Inflammatory macrophage treated with lipopolysaccharide for 1 hour (primary cell): ENCODE results near the gene CABP4.

Experiments used
- DNase-seq, 2 donors: peaks; one replicate each; pipeline ENCODE4 v3.0.0-alpha.2; 2020 to 2022

The CABP4 gene

GRCh38 chr11:67455054-67455453, at the start of gene CABP4:
Gene CABP4 (plus strand): TSS chr11:67455354. CDS start chr11:67455424, 70 bp downstream.
- no peak for DNase-seq

DNA sequence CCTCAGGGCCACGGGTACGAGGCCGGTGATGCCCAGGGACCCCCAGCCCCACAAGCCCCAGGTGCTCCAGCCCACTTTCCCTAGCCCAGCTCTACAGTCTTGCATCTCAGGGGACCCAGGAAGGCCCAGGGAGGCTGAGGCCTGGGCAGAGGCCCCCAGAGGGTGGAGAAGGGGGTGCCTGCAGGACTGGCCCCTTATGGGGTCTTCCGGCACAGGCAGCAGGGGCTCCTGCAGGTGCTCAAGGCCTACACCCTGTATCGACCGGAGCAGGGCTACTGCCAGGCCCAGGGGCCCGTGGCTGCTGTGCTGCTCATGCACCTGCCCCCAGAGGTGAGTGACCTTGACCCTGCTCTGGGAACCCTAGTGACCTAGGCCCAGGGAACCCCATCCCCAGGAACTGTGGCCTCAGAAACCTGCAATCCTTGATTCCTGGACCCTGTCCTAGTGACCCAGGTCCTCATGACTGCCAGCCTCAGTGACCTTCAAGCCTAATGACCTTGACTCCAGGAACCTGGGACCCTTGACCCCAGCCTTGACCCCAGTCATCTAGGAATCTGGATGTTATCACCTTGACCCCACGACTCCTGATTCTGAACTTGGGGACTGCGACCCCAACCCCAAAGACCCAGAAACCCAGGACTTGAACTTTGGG, 49.3 kb upstream of the CABP4 start:
- DNase-seq: no peak

DNA sequence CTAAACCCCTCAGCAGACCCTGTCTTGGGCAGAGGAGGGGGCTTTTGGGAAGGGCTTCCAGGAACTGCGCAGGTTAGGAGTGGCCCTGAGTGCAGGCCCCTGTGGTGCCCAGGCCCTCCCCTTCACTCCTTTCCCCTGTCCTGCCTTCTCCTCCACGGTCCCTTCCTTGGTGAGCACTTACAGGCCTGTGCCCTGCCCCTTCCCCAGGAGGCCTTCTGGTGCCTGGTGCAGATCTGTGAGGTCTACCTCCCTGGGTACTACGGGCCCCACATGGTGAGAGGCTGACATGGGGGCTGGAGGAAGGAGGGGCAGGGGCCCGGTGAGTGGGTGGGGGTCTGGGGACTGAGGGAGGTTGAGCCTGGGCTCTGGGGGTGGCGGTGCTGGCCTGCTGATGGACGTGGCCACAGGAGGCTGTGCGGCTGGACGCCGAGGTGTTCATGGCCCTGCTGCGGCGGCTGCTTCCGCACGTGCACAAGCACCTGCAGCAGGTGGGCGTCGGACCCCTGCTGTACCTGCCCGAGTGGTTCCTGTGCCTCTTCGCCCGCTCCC, 48.7 kb upstream of the CABP4 start:
- DNase-seq: no peak

DNA sequence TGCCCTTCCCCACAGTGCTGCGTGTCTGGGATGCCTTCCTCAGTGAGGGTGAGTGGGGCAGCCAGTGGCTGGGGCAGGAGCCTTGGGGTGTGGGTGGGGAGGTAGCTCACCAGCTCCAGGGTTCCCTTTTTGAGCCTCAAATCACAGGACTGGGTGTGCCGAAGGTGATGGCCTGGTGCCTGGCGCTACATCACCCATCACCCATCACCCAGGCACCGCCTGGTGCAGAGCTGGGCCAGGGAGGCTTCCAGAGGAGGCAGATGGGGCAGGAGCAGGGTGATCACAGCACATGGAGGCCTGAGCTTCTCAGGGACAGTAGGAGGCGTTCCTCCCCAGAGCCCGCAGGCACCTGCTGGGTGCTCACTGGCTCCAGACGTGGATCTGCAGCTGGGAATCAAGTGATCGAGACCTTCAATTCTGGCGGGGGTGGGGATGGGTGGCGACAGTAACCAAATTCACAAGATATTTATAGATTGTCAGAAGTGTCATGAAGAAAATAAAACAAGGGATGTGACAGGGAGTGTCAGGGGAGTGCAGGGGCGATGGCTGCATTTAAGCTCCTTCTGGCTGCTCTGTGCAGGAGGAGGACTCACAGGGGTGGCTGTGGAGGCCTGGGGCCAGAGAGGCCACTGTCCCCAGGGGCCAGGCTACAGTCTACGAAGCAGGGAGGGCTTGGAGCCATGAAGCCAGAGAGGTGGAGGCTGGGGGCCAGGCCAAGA, 48.0 kb upstream of the CABP4 start:
- DNase-seq: no peak

GRCh38 chr11:67407688-67408163, 47.4 kb upstream of the CABP4 start:
- no peak for DNase-seq

- no peak for DNase-seq
These were observed 46.5 kb upstream of the CABP4 start for GRCh38 chr11:67408437-67409200.

DNA sequence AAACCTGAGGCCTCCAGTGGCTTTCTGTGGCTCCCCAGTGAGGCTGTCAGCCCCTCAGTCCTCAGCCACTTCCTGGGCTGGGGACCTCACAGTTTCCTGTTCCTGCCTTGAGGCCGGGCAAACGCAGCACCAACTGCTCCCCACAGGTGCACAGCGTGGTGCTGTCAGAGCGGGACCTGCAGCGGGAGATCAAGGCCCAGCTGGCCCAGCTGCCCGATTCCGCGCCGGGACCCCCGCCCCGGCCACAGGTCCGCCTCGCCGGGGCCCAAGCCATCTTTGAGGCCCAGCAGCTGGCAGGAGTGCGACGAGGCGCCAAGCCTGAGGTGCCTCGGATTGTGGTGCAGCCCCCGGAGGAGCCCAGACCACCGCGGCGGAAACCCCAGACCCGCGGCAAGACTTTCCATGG, 45.9 kb upstream of the CABP4 start:
- no peak for DNase-seq

GRCh38 chr11:67409781-67410368, 45.3 kb upstream of the CABP4 start:
- no peak for DNase-seq

GRCh38 chr11:67410369-67410831, 44.8 kb upstream of the CABP4 start:
- no peak for DNase-seq

DNA sequence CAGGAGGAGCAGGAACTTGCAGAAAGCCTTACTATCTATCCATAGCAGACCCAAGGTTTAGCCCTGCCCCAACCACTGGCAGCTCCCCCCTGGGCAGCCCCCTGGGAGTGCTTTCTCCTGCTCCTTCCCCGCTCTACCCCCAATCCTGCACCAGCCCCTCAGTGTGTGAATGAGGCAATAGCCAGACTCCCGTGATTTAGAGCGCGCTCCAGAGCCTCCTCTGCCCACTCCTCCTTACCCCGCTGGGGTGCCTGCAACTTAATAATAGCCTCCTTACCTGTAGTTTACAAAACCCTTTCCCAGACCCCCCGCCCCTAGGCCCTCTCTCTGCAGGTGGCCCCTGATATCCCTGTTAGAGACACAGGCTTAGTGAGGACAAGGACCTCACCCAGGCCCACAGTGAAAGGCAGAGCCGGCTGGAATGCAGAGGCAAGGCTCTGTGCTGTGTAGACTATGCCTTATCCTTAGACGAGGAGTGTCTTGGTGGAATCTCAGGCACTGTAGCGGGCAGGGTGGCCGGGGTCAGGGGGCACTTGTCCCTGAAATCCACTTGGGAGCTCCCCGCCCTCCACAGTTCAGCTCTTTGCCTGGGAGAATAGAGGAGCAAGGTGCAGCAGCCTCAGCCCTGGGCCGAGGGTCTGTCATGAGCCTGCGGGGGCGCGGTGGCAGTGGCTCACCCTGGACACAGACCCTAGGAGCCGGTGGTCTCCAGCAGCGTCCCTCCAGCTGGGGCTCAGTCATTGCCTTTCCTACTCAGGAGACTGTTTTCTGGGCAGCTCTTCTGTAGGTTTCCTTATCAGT, 44.0 kb upstream of the CABP4 start:
- no peak for DNase-seq

- DNase-seq: no peak
These were observed 43.4 kb upstream of the CABP4 start for GRCh38 chr11:67411785-67412152.

DNA sequence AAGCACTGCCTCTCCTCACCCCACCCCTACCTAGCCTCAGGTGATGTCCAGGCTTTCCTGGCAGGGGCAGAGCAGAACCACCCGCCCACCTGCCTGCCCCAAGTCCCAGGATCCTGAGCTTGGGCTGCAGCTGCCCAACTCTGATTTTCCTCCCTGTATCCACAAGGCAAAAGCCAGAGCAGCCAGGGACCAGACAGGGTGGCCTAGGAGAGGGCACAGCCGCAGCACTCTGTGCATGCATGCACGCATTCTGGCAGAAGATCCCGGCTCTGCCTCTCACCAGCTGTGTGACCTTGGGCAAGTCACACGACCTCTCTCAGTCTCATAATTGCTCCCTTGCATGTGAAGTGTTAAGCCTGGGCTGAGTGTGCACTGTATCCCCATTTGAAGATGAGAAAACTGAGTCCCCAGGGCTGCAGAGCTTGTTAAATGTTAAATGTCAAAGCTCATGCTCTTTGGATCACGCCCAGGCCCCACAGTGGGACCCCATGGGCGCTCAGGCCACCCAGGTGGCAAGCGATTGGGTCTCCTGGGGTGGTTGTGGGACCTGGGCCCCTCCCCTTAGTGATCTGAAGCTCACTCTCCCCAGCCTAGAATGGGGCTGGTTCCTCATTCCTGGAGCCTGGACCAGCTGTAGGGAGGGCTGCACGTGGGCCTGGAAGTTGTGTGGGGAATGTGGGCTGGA, 42.5 kb upstream of the CABP4 start:
- DNase-seq: no peak

DNA sequence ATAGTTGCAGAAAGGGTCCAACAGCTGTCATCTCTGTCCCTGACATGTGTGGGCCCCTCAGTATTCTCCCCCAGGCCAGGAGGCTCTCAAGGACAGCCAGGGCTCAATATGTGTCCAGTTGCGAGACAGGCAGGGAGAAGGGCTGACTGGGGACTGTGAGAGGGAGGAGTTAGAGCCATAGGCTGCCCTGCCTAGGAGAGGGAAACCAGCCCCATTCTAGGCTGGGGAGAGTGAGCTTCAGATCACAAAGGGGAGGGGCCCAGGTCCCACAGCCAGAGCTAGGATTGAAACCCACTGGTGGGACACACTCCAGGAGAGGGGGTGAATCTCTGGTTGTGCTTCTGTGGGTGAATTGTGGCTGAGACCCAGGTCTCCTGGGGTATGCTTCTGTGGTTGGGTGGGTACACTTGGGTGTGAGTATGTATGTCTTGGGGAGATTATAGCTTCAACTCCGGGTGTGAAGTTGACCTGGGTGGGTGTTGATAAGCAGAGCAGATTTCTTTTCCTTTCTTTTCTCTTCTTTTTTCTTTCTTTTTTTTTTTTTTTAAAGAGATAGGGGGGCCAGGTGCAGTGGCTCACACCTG, 41.8 kb upstream of the CABP4 start:
- DNase-seq: no peak

GRCh38 chr11:67415501-67416304, 39.5 kb upstream of the CABP4 start, which contains the start of gene CARNS1:
Gene CARNS1 (plus strand): TSS chr11:67415678. CDS start chr11:67416200, 522 bp downstream.
- DNase-seq: no peak

DNA sequence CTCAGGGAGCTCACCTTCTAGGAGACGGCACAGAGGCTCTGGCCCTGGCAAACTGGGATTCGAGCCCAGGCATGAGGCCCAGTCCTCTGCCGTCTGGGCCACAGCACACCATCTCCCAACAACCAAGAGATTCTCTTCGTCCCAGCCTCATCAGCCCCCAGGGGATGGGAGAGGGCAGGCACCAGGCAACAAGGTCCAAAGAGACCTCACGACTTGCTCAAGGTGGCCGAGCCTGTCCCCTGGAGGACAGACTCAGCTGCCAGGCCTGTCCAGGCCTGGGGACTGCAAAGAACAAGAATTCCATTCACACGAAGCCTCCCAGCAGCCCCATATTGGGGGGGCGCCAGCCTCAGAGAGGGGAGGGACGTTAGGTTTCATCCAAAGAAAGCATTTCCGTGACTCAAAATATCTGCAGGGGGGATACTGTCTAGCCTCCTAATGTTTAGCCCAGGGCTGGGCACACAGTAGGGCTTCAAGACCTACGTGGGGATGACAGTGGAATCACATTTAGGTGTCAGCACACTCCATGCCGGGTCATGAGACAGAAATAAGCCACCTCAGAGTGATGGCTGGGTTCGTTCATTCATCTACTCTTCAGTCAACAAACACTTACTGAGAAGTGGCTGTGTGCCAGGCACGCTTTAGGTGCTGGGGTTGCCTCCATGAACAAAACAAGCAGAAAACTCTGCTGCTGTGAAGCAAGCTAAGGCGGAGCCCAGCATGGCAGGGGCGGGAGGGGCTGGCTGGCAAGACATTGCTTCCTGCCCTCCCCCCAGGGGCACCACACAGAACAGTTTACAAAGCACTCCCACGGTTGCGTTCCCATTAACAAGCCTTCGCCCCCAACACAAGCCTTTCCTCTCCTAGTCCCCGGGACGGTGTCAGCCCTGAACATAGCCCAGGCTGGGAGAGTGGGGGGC, 38.5 kb upstream of the CABP4 start:
- no peak for DNase-seq

GRCh38 chr11:67417425-67417824, 37.7 kb upstream of the CABP4 start:
- no peak for DNase-seq

GRCh38 chr11:67418476-67419281, 36.5 kb upstream of the CABP4 start:
- no peak for DNase-seq
